ENCODE data around the gene GNAI2. TPM values are rescaled to one million over a fixed set of nuclear protein-coding genes. Genes with fewer than 3 reads are reported as not detected.

GNAI2 gene
- polyA plus RNA-seq, 1 donor = 118 TPM

GRCh38 chr3:50289130-50289529 is 53.1 kb downstream of the GNAI2 start:
- Histone ChIP-seq H3K27ac (ENCODE audit: low read length) (no peak overlapping the region), H3K9me3 (ENCODE audit: control insufficient read depth, low read depth, low read length) (no peaks in the 10 kb centered on the region), H3K36me3 (ENCODE audit: control insufficient read depth, insufficient read depth, low read length) (peaks cover 38% of the 10 kb centered on the region)

GRCh38 chr3:50290161-50290641 is 54.2 kb downstream of the GNAI2 start:
- Histone ChIP-seq H3K36me3 (ENCODE audit: control insufficient read depth, insufficient read depth, low read length) (peaks cover 38% of the 10 kb centered on the region), H3K27me3 (ENCODE audit: control insufficient read depth, insufficient read depth, low read length) (no peaks in the 10 kb centered on the region), H3K9me3 (ENCODE audit: control insufficient read depth, low read depth, low read length) (no peaks in the 10 kb centered on the region), H3K4me1 (ENCODE audit: control insufficient read depth, insufficient read depth, low read length) (peaks cover 21% of the 10 kb centered on the region), H3K27ac (ENCODE audit: low read length) (peak overlapping the region; percentile 30), H3K4me3 (ENCODE audit: low read length) (no peak overlapping the region)
- DNase-seq = no peak
- 90% methylated on average over 2 of the region's 16 CpGs for WGBS (ENCODE audit: insufficient coverage, low lambda C conversion rate)

More at GRCh38 chr3:50289130-50289529, 53.1 kb downstream of the GNAI2 start:
- Histone ChIP-seq H3K4me1 (ENCODE audit: control insufficient read depth, insufficient read depth, low read length) (peaks cover 21% of the 10 kb centered on the region), H3K4me3 (ENCODE audit: low read length) (no peak overlapping the region), H3K27me3 (ENCODE audit: control insufficient read depth, insufficient read depth, low read length) (no peaks in the 10 kb centered on the region)
- no peak for DNase-seq
- WGBS (ENCODE audit: insufficient coverage, low lambda C conversion rate) = no CpG with 5 or more reads among the region's 6 CpGs

- Histone ChIP-seq H3K9me3 (ENCODE audit: control insufficient read depth, low read depth, low read length) (no peaks in the 10 kb centered on the region), H3K36me3 (ENCODE audit: control insufficient read depth, insufficient read depth, low read length) (peaks cover 30% of the 10 kb centered on the region), H3K27ac (ENCODE audit: low read length) (peak within 1 kb of the TSS; percentile 58), H3K4me1 (ENCODE audit: control insufficient read depth, insufficient read depth, low read length) (peaks cover 21% of the 10 kb centered on the region), H3K4me3 (ENCODE audit: low read length) (peak within 1 kb of the TSS; percentile 74), H3K27me3 (ENCODE audit: control insufficient read depth, insufficient read depth, low read length) (no peaks in the 10 kb centered on the region)
- no CpG with 5 or more reads among the region's 67 CpGs for WGBS (ENCODE audit: insufficient coverage, low lambda C conversion rate)
- DNase-seq = peak; percentile 99
Measured at GRCh38 chr3:50292159-50293078, 56.4 kb downstream of the GNAI2 start, which contains the start of gene IFRD2. TSS of gene IFRD2 (minus strand) at chr3:50292429. CDS start at chr3:50292274, 155 bp downstream.

- no peaks in the 10 kb centered on the region for H3K27me3 ChIP-seq (ENCODE audit: control insufficient read depth, insufficient read depth, low read length)
- peaks cover 25% of the 10 kb centered on the region for H3K4me1 ChIP-seq (ENCODE audit: control insufficient read depth, insufficient read depth, low read length)
- H3K27ac ChIP-seq (ENCODE audit: low read length) = peak overlapping the region; percentile 50
- H3K9me3 ChIP-seq (ENCODE audit: control insufficient read depth, low read depth, low read length) = no peaks in the 10 kb centered on the region
- no peak for DNase-seq
- no peak overlapping the region for H3K4me3 ChIP-seq (ENCODE audit: low read length)
- WGBS (ENCODE audit: insufficient coverage, low lambda C conversion rate) = no CpG with 5 or more reads among the region's 12 CpGs
- peaks cover 22% of the 10 kb centered on the region for H3K36me3 ChIP-seq (ENCODE audit: control insufficient read depth, insufficient read depth, low read length)
Measured at GRCh38 chr3:50293079-50293801, 57.2 kb downstream of the GNAI2 start.

GRCh38 chr3:50294089-50294488 is 58.1 kb downstream of the GNAI2 start:
- DNase-seq = no peak
- no peak overlapping the region for H3K27ac ChIP-seq (ENCODE audit: low read length)
- H3K27me3 ChIP-seq (ENCODE audit: control insufficient read depth, insufficient read depth, low read length) = no peaks in the 10 kb centered on the region
- H3K9me3 ChIP-seq (ENCODE audit: control insufficient read depth, low read depth, low read length) = no peaks in the 10 kb centered on the region
- no peak overlapping the region for H3K4me3 ChIP-seq (ENCODE audit: low read length)
- peaks cover 32% of the 10 kb centered on the region for H3K4me1 ChIP-seq (ENCODE audit: control insufficient read depth, insufficient read depth, low read length)
- WGBS (ENCODE audit: insufficient coverage, low lambda C conversion rate) = no CpG with 5 or more reads among the region's 4 CpGs
- peaks cover 13% of the 10 kb centered on the region for H3K36me3 ChIP-seq (ENCODE audit: control insufficient read depth, insufficient read depth, low read length)

GRCh38 chr3:50294492-50295403 is 58.7 kb downstream of the GNAI2 start:
- Histone ChIP-seq H3K4me1 (ENCODE audit: control insufficient read depth, insufficient read depth, low read length) (peaks cover 34% of the 10 kb centered on the region), H3K27ac (ENCODE audit: low read length) (no peak overlapping the region), H3K9me3 (ENCODE audit: control insufficient read depth, low read depth, low read length) (no peaks in the 10 kb centered on the region), H3K27me3 (ENCODE audit: control insufficient read depth, insufficient read depth, low read length) (no peaks in the 10 kb centered on the region), H3K36me3 (ENCODE audit: control insufficient read depth, insufficient read depth, low read length) (peaks cover 7% of the 10 kb centered on the region), H3K4me3 (ENCODE audit: low read length) (no peak overlapping the region)
- WGBS (ENCODE audit: insufficient coverage, low lambda C conversion rate) = no CpG with 5 or more reads among the region's 22 CpGs
- no peak for DNase-seq

- WGBS (ENCODE audit: insufficient coverage, low lambda C conversion rate) = no CpG with 5 or more reads among the region's 8 CpGs
- Histone ChIP-seq H3K4me1 (ENCODE audit: control insufficient read depth, insufficient read depth, low read length) (peaks cover 37% of the 10 kb centered on the region), H3K9me3 (ENCODE audit: control insufficient read depth, low read depth, low read length) (no peaks in the 10 kb centered on the region), H3K36me3 (ENCODE audit: control insufficient read depth, insufficient read depth, low read length) (no peaks in the 10 kb centered on the region), H3K4me3 (ENCODE audit: low read length) (no peak overlapping the region), H3K27ac (ENCODE audit: low read length) (no peak overlapping the region), H3K27me3 (ENCODE audit: control insufficient read depth, insufficient read depth, low read length) (no peaks in the 10 kb centered on the region)
- DNase-seq = no peak
Measured at GRCh38 chr3:50295553-50296431, 59.8 kb downstream of the GNAI2 start.

- Histone ChIP-seq H3K27me3 (ENCODE audit: control insufficient read depth, insufficient read depth, low read length) (no peaks in the 10 kb centered on the region), H3K27ac (ENCODE audit: low read length) (no peak overlapping the region), H3K9me3 (ENCODE audit: control insufficient read depth, low read depth, low read length) (no peaks in the 10 kb centered on the region), H3K4me1 (ENCODE audit: control insufficient read depth, insufficient read depth, low read length) (peaks cover 29% of the 10 kb centered on the region), H3K36me3 (ENCODE audit: control insufficient read depth, insufficient read depth, low read length) (no peaks in the 10 kb centered on the region), H3K4me3 (ENCODE audit: low read length) (no peak overlapping the region)
- no peak for DNase-seq
- no CpG with 5 or more reads among the region's 18 CpGs for WGBS (ENCODE audit: insufficient coverage, low lambda C conversion rate)
Measured at GRCh38 chr3:50296721-50297383, 60.8 kb downstream of the GNAI2 start.

- Histone ChIP-seq H3K4me3 (ENCODE audit: low read length) (no peak overlapping the region), H3K27me3 (ENCODE audit: control insufficient read depth, insufficient read depth, low read length) (no peaks in the 10 kb centered on the region), H3K27ac (ENCODE audit: low read length) (no peak overlapping the region), H3K4me1 (ENCODE audit: control insufficient read depth, insufficient read depth, low read length) (peaks cover 33% of the 10 kb centered on the region), H3K9me3 (ENCODE audit: control insufficient read depth, low read depth, low read length) (no peaks in the 10 kb centered on the region), H3K36me3 (ENCODE audit: control insufficient read depth, insufficient read depth, low read length) (no peaks in the 10 kb centered on the region)
- DNase-seq = no peak
- no CpG with 5 or more reads among the region's 2 CpGs for WGBS (ENCODE audit: insufficient coverage, low lambda C conversion rate)
Measured at GRCh38 chr3:50297384-50297775, 61.4 kb downstream of the GNAI2 start.

Data from large intestine (tissue), 3 donors.